HEK293 (cell line): Measurements from ENCODE around the gene TBK1.

Experiments
- CTCF ChIA-PET: fragments of 350-600 bp; formaldehyde crosslinking; extraction: SDS; loops from one replicate; lab custom pipeline; 2021; ENCODE audit warnings: antibody characterized with exemption; lab: Yijun Ruan, JAX
- POLR2A ChIA-PET: fragments of 300-600 bp; formaldehyde crosslinking; extraction: SDS; loops from one replicate; lab custom pipeline; 2020; ENCODE audit warnings: antibody characterized with exemption, inconsistent platforms; lab: Yijun Ruan, JAX
- H3K27ac ChIP-seq: fragments of 200-500 bp; sonication (Bioruptor generic); 2 replicates; pipeline ENCODE4 v1.5.1; 2014; ENCODE audit warnings: low read depth, low read length, control low read depth, inconsistent platforms; ENCODE audit errors: extremely low read depth
- H3K36me3 ChIP-seq, 2 experiments: fragments of 200-500 bp in 1 of 2; sonication (Bioruptor generic) in 1 of 2; 1 replicate in 1 of 2; 2 replicates in 1 of 2; pipeline ENCODE4 v1.5.1; 2014 to 2017; ENCODE audit warnings: inconsistent platforms in 2 of 2, low read length in 2 of 2; ENCODE audit not compliant: control insufficient read depth in 2 of 2, insufficient read depth in 1 of 2
- H3K4me1 ChIP-seq: fragments of 200-500 bp; sonication (Bioruptor generic); 2 replicates; pipeline ENCODE4 v1.5.1; 2014; ENCODE audit warnings: mild to moderate bottlenecking, low read length, inconsistent platforms; ENCODE audit not compliant: control insufficient read depth, insufficient read depth
- H3K4me3 ChIP-seq: 2 replicates; pipeline ENCODE4 v1.5.1; 2011; ENCODE audit warnings: low read depth, mild to moderate bottlenecking, control low read depth, low read length, moderate library complexity
- H3K9me3 ChIP-seq: fragments of 200-500 bp; sonication (Bioruptor generic); 2 replicates; pipeline ENCODE4 v1.5.1; 2014; ENCODE audit warnings: low read depth, low read length, inconsistent platforms; ENCODE audit not compliant: control insufficient read depth, insufficient read depth
- ATF2 ChIP-seq: fragments of 450-650 bp; formaldehyde crosslinking; IDR thresholded peaks from 2 replicates; pipeline ENCODE4 v1.5.1; 2016; ENCODE audit warnings: missing biosample characterization, missing genetic modification characterization, low read depth
- KLF16 ChIP-seq: fragments of 450-650 bp; formaldehyde crosslinking; IDR thresholded peaks from 2 replicates; pipeline ENCODE4 v1.5.1; 2017; ENCODE audit warnings: missing biosample characterization, missing genetic modification characterization
- MEIS1 ChIP-seq: sonication (generic); formaldehyde crosslinking; IDR thresholded peaks from 2 replicates; pipeline ENCODE4 v1.8.1; 2022; ENCODE audit warnings: missing genetic modification reagents, mild to moderate bottlenecking, borderline replicate concordance
- OSR2 ChIP-seq: fragments of 450-650 bp; formaldehyde crosslinking; IDR thresholded peaks from 2 replicates; pipeline ENCODE4 v1.5.1; 2016; ENCODE audit warnings: missing biosample characterization, missing genetic modification characterization
- PBX3 ChIP-seq: sonication (generic); formaldehyde crosslinking; IDR thresholded peaks from 2 replicates; pipeline ENCODE4 v1.8.1; 2022; ENCODE audit warnings: mild to moderate bottlenecking, moderate library complexity, missing genetic modification reagents
- RBAK ChIP-seq: fragments of 450-650 bp; formaldehyde crosslinking; IDR thresholded peaks from 2 replicates; pipeline ENCODE4 v1.5.1; 2016; ENCODE audit warnings: missing biosample characterization, missing genetic modification characterization
- SETDB1 ChIP-seq: IDR thresholded peaks from one replicate; pipeline ENCODE4 v1.6.1; 2017; ENCODE audit warnings: mild to moderate bottlenecking, low read length, moderate library complexity, mixed read lengths; ENCODE audit not compliant: insufficient read length
- YY2 ChIP-seq: fragments of 450-650 bp; formaldehyde crosslinking; IDR thresholded peaks from 2 replicates; pipeline ENCODE4 v1.5.1; 2016; ENCODE audit warnings: missing biosample characterization, missing genetic modification characterization
- ZBTB11 ChIP-seq: fragments of 450-650 bp; formaldehyde crosslinking; conservative IDR thresholded peaks from 2 replicates; pipeline ENCODE4 v1.5.1; 2016; ENCODE audit warnings: low read depth, missing biosample characterization, missing genetic modification characterization
- ZNF133 ChIP-seq: fragments of 450-650 bp; formaldehyde crosslinking; IDR thresholded peaks from 2 replicates; pipeline ENCODE4 v1.5.1; 2016; ENCODE audit warnings: missing biosample characterization, missing genetic modification characterization
- ZNF16 ChIP-seq: fragments of 450-650 bp; formaldehyde crosslinking; IDR thresholded peaks from 2 replicates; pipeline ENCODE4 v1.5.1; 2016; ENCODE audit warnings: low read depth, missing biosample characterization, missing genetic modification characterization
- ZNF266 ChIP-seq: fragments of 450-650 bp; formaldehyde crosslinking; IDR thresholded peaks from 2 replicates; pipeline ENCODE4 v1.5.1; 2016; ENCODE audit warnings: missing biosample characterization, missing genetic modification characterization, low read depth
- ZNF341 ChIP-seq: fragments of 450-650 bp; formaldehyde crosslinking; IDR thresholded peaks from 2 replicates; pipeline ENCODE4; 2016; ENCODE audit warnings: low read depth, missing biosample characterization, missing genetic modification characterization
- ZNF514 ChIP-seq: fragments of 450-650 bp; formaldehyde crosslinking; IDR thresholded peaks from 2 replicates; pipeline ENCODE4 v1.5.1; 2016; ENCODE audit warnings: missing biosample characterization, missing genetic modification characterization
- ZNF843 ChIP-seq: fragments of 450-650 bp; formaldehyde crosslinking; IDR thresholded peaks from 2 replicates; pipeline ENCODE4 v1.5.1; 2016; ENCODE audit warnings: missing biosample characterization, missing genetic modification characterization
- TF ChIP-seq, protein P1 (sequence below): fragments of 450-650 bp; formaldehyde crosslinking; IDR thresholded peaks from 2 replicates; pipeline ENCODE4 v1.5.1; 2016; ENCODE audit warnings: missing biosample characterization, missing genetic modification characterization
- TF ChIP-seq, protein P2 (sequence below): fragments of 450-650 bp; formaldehyde crosslinking; optimal IDR thresholded peaks from 2 replicates; pipeline ENCODE3; 2016; ENCODE audit warnings: missing biosample characterization, mild to moderate bottlenecking, missing genetic modification characterization
- TF ChIP-seq, protein P3 (sequence below): fragments of 450-650 bp; formaldehyde crosslinking; IDR thresholded peaks from 2 replicates; pipeline ENCODE4 v1.5.1; 2016; ENCODE audit warnings: missing biosample characterization, missing genetic modification characterization
- TF ChIP-seq, protein P4 (sequence below): fragments of 450-650 bp; formaldehyde crosslinking; IDR thresholded peaks from 2 replicates; pipeline ENCODE4 v1.5.1; 2016; ENCODE audit warnings: missing biosample characterization, missing genetic modification characterization

The TBK1 gene

DNA sequence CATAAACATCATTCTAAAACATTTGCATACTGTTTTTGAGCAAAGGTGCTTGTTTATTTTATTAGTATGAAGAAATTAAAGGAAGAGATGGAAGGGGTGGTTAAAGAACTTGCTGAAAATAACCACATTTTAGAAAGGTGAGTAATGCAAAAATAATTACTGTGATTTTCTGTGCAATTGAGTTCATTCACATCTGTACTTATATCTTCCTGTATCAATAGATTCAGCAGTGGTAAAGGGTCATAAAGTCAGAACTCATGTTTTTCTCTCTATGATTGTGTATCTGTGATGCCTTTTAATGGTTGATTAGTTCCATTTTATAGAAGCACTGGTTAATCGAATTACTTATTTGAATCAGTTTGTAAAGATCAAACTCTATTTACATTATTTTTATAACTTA, 46.0 kb downstream of the TBK1 start:
- Histone ChIP-seq H3K4me3 (no peak overlapping the region), H3K9me3 (no peaks in the 10 kb centered on the region), H3K27ac (no peak overlapping the region), H3K36me3 (peaks cover 66 to 77% of the 10 kb centered on the region in 2 experiments), H3K4me1 (no peaks in the 10 kb centered on the region)
- CTCF ChIA-PET = no interaction called here
- POLR2A ChIA-PET = no interaction called here
- TF ChIP-seq, protein P1, sequence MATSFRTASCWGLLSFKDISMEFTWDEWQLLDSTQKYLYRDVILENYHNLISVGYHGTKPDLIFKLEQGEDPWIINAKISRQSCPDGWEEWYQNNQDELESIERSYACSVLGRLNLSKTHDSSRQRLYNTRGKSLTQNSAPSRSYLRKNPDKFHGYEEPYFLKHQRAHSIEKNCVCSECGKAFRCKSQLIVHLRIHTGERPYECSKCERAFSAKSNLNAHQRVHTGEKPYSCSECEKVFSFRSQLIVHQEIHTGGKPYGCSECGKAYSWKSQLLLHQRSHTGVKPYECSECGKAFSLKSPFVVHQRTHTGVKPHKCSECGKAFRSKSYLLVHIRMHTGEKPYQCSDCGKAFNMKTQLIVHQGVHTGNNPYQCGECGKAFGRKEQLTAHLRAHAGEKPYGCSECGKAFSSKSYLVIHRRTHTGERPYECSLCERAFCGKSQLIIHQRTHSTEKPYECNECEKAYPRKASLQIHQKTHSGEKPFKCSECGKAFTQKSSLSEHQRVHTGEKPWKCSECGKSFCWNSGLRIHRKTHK (tag by site-specific recombination) = no peak
- TF ChIP-seq, protein P2, sequence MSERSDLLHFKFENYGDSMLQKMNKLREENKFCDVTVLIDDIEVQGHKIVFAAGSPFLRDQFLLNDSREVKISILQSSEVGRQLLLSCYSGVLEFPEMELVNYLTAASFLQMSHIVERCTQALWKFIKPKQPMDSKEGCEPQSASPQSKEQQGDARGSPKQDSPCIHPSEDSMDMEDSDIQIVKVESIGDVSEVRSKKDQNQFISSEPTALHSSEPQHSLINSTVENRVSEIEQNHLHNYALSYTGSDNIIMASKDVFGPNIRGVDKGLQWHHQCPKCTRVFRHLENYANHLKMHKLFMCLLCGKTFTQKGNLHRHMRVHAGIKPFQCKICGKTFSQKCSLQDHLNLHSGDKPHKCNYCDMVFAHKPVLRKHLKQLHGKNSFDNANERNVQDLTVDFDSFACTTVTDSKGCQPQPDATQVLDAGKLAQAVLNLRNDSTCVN = no peak
- TF ChIP-seq RBAK (no peak), MEIS1 (no peak), ZBTB11 (no peak), PBX3 (CRISPR knock-in tag) (no peak), ZNF16 (no peak), SETDB1 (no peak), ZNF843 (tag by site-specific recombination) (no peak), ATF2 (tag by site-specific recombination) (no peak), ZNF266 (tag by site-specific recombination) (no peak)
- TF ChIP-seq, protein P3, sequence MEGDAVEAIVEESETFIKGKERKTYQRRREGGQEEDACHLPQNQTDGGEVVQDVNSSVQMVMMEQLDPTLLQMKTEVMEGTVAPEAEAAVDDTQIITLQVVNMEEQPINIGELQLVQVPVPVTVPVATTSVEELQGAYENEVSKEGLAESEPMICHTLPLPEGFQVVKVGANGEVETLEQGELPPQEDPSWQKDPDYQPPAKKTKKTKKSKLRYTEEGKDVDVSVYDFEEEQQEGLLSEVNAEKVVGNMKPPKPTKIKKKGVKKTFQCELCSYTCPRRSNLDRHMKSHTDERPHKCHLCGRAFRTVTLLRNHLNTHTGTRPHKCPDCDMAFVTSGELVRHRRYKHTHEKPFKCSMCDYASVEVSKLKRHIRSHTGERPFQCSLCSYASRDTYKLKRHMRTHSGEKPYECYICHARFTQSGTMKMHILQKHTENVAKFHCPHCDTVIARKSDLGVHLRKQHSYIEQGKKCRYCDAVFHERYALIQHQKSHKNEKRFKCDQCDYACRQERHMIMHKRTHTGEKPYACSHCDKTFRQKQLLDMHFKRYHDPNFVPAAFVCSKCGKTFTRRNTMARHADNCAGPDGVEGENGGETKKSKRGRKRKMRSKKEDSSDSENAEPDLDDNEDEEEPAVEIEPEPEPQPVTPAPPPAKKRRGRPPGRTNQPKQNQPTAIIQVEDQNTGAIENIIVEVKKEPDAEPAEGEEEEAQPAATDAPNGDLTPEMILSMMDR = no peak

DNA sequence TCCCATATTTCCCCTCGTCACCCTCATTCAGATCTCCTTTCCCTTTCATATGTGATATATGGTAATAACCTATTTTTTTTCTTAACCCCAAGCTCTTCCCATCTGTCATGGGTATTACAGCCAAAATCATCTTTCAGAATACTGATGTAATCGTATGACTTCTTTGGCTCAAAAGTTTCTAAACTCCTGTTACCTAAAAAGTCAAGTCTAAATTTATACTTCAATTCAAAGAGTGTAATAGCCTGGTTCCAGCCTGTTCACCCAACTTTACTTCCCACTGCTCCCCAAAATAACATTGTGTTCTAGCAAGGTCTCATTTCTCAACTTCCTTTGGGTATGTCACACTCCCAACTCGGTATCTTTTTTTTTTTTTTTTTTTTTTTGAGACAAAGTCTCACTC, 48.5 kb downstream of the TBK1 start:
- Histone ChIP-seq H3K4me3 (no peak overlapping the region), H3K4me1 (no peaks in the 10 kb centered on the region), H3K27ac (no peak overlapping the region), H3K9me3 (no peaks in the 10 kb centered on the region), H3K36me3 (peaks cover 49 to 56% of the 10 kb centered on the region in 2 experiments)
- ChIA-PET CTCF (no interaction called here), POLR2A (no interaction called here)
- TF ChIP-seq, protein P4, sequence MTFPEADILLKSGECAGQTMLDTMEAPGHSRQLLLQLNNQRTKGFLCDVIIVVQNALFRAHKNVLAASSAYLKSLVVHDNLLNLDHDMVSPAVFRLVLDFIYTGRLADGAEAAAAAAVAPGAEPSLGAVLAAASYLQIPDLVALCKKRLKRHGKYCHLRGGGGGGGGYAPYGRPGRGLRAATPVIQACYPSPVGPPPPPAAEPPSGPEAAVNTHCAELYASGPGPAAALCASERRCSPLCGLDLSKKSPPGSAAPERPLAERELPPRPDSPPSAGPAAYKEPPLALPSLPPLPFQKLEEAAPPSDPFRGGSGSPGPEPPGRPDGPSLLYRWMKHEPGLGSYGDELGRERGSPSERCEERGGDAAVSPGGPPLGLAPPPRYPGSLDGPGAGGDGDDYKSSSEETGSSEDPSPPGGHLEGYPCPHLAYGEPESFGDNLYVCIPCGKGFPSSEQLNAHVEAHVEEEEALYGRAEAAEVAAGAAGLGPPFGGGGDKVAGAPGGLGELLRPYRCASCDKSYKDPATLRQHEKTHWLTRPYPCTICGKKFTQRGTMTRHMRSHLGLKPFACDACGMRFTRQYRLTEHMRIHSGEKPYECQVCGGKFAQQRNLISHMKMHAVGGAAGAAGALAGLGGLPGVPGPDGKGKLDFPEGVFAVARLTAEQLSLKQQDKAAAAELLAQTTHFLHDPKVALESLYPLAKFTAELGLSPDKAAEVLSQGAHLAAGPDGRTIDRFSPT (tag by site-specific recombination) = no peak
- TF ChIP-seq ZBTB11 (no peak), ZNF341 (tag by site-specific recombination) (no peak), ZNF266 (tag by site-specific recombination) (no peak), OSR2 (tag by site-specific recombination) (no peak), ZNF514 (tag by site-specific recombination) (no peak), ZNF133 (no peak), YY2 (tag by site-specific recombination) (no peak), KLF16 (tag by site-specific recombination) (no peak)
